Breast epithelium (tissue), 3 donors: ENCODE results near the gene SFI1.

Experiments
- POLR2A ChIP-seq: fragments of 450-650 bp; IDR thresholded peaks from one replicate; pipeline ENCODE4 v1.6.1; 2016; ENCODE audit warnings: antibody characterized with exemption, mild to moderate bottlenecking, moderate library complexity
- POLR2AphosphoS5 ChIP-seq, 3 donors: sonication (generic); formaldehyde crosslinking; IDR thresholded peaks; one replicate each; pipeline ENCODE4 v1.6.1; 2017; ENCODE audit warnings: antibody characterized with exemption in 3 of 3
- TF ChIP-seq, protein P1 (sequence below), 3 donors: fragments of 450-650 bp; IDR thresholded peaks; one replicate each; pipeline ENCODE4 v1.5.1; 2016 to 2017; ENCODE audit warnings: antibody characterized with exemption in 3 of 3, mild to moderate bottlenecking in 3 of 3, moderate library complexity in 3 of 3

DNA sequence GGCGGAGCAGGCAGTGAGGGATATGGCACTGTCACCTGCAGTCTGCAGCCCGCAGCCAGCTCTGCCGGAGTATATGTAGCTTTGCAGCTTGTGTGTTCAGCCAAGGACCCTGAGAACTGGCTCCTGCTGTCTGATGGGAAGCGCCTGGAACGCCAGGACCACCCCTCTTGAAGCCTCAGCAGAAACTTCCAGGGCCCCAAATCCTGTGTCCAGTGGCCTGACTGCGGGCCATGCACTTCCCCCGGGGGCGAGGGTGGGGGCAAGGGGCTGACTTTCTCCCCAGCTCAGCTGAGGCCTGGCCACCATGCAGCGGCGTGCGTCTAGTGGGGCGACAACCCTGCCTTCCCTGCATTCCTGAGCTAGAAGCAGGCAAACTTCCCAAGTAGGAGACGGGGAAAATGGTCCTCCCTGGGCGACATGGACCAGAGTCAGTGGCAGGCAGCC lies 133.4 kb downstream of the SFI1 start:
- TF ChIP-seq, protein P1, sequence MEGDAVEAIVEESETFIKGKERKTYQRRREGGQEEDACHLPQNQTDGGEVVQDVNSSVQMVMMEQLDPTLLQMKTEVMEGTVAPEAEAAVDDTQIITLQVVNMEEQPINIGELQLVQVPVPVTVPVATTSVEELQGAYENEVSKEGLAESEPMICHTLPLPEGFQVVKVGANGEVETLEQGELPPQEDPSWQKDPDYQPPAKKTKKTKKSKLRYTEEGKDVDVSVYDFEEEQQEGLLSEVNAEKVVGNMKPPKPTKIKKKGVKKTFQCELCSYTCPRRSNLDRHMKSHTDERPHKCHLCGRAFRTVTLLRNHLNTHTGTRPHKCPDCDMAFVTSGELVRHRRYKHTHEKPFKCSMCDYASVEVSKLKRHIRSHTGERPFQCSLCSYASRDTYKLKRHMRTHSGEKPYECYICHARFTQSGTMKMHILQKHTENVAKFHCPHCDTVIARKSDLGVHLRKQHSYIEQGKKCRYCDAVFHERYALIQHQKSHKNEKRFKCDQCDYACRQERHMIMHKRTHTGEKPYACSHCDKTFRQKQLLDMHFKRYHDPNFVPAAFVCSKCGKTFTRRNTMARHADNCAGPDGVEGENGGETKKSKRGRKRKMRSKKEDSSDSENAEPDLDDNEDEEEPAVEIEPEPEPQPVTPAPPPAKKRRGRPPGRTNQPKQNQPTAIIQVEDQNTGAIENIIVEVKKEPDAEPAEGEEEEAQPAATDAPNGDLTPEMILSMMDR (IDR thresholded peaks at IDR 0.05): no peak
- no peak for TF ChIP-seq POLR2AphosphoS5 (IDR thresholded peaks at IDR 0.05)
- no peak for TF ChIP-seq POLR2A
